RPMI7951 (cell line): Measurements from ENCODE around the gene EFNA2. TPM values are rescaled to one million over a fixed set of nuclear protein-coding genes. Genes with fewer than 3 reads are reported as not detected.
A peak's percentile ranks its signal among the peaks of the same experiment; 100 is the strongest.

Experiments
- DNase-seq: peaks from one replicate; pipeline ENCODE4 v3.0.0-alpha.2; 2012; ENCODE audit warnings: low read depth
- total RNA-seq: library from RNA; depleted of rRNA; stranded (reverse); fragments of >200 nt; shearing (Covaris generic); gene quantifications from 2 replicates; pipeline ENCODE4 v1.2.3, GENCODE V29; 2014

The EFNA2 gene
- total RNA-seq, 1 experiment from 2014 or later: not detected

DNA sequence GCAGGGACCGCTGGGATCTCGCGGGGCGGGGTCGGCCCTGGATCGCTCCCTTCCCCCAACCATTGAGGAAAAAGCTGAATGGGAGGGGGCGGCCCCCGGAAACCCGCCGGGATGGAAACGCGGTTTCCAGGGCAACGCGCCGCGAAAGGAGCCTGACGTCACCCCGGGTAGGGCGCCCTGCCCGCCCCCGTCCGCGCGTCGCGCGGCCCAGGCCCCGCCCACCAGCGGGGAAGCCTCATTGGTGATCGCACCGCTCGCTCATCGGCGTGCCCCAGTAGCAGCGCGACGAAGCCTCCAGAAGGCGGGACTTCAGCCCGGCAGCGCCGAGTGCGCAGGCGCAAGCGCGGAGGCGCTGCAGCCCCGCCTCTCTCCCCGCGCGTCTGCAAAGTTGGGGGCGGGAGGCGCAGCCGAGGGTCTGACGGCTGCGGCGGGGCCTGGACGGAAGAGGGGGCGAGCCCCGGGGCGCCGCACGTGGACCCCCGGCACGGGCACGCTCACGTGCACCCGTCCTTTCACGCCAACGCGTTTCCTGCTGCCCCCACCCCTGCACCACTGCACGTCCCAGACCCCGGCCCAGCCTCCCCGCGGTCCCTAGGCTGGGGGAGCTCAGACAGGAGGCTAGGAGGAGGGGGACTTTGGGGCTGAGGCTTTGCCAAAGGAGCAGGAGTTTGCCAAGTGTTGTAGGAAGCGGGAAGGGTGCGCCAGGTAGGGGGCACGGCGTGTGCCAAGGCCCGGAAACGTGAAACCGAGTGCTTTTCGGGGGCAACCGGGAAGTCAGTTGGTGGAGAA is 24.7 kb upstream of the EFNA2 start:
- DNase-seq: peak; percentile 92

DNA sequence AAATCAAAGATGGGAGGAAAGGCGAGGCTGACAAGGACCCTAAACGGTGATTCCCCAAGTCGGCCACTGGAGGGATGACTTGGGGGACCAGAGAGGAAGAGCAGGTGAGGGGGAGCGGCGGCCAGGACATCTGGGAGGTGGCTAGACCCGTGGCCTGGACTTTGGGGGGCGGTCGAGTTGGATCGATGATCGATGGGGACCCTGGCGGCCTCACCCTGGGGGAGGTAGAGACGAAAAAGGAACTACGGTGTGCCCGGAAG is 24.2 kb upstream of the EFNA2 start:
- DNase-seq: no peak

DNA sequence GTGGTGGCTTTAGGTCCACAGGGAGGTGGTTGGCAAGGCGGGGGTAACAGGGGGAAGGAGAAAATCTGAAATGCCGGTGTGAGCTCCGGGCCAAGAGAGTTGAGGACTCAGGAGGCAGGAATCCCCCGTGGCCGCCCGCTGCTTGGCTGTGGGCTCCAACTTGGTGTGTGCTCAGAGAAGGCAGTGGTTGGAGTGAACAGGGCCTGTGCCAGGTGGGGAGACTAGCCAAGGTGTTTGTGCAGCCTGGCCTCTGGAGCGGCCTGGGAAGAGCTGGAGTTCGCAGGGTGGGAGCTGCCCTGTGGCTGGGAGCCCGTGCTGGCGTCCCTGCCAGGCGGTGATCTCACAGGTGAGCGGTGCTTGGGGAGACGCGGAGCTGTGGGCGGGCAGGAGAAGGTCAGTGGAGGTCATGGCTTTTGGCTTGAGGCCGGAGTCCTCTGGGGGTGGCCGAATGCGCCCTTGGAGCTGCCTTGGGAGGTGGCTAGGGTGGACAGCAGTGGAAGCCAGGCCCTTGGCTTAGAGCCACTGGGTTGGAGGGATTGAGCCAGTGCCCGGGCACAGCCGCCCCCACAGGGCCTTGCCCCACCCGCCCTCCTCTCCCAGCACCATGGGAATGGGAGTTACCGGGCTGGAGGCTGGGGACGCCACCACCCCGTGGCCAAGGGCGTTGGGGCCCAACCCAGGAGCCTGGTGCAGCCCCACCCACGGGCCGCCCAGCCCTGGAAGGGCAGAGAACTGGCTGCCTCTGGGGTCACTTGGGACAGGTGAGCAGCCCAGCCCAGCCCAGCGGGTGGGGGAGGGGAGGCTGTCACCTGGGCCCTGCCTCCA is 23.7 kb upstream of the EFNA2 start:
- DNase-seq: peak; percentile 60

DNA sequence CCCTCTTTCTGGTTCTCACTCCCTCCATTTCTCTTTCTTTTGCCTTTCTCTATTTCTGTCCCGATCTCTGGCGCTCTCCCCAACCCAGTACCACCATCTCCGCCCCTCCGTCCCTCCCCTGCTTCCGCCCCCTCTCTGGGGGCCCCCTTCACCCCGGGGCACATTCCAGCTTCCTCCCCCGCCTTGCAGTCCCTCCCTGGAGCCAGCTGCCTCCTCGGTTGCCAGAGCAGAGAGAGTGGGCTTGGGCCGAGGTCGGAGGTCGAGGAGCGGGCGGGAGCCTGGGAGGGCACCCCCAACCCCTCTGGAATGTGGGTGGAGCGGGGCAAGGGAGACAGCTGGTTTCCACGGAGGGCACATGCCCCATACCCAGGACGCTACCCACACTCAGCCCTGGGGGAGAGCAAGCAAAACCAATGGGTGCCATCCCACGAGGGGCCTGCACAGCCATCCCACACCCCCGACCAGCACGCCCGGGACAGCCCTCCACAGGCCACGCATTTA is 23.0 kb upstream of the EFNA2 start:
- peak; percentile 63 for DNase-seq

DNA sequence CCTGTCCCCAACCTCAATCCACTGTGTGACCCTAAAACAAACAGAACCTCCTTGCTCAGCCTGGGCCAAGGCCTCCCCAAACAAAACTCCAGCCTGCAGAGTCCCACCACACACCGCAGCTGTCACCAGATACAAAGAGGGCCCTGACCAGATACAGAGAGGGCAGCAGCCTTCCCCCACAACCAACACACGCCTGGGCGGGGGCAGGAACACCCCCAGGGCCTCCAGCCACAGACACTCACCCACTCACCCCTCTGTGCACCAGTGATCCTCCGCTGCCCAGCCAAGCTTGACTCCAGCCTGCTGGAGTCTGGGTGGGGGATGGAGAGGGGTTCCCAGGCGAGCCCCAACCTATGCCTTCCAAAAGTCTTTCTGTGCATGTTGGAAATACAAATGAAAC is 22.5 kb upstream of the EFNA2 start:
- peak; percentile 55 for DNase-seq

DNA sequence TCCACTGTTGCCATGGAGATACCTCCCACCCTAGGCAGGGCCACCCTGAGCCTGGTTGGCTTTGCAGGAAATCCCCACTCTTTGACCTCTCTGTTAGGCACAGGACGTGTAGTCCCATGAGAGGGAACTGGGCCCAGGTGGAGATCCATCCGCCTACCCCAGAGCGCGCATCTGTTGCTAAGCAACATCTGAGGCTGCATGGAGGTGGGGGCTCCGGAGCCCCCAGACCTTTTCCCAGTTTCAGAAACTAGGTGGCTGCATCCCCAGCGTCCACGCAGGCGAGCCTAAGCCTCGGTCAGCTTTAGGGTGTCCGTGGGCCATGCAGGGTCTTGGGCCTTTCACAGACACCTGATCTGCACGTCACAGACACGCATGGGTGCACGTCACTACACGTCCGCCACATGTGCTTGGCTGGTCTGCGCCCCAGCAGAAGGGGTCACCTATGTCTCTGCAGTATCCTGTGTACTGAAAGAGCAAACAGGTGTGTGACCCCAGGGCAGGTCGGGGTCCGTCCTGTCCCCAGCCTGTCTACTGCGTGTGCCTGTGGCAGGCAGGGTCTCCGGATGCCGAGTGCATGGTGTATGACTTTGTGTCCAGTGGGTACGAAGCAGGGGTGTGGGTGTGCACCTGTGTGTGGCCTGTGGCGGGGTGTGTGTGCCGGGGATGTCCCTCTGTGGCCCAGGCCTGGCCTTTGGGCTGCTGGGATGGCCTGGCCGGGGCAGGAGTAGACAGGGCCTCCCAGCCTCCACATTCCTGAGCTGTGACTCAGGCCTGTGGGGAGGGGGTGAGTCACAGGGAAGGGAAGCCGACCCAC is 20.7 kb upstream of the EFNA2 start:
- DNase-seq: peak; percentile 97

DNA sequence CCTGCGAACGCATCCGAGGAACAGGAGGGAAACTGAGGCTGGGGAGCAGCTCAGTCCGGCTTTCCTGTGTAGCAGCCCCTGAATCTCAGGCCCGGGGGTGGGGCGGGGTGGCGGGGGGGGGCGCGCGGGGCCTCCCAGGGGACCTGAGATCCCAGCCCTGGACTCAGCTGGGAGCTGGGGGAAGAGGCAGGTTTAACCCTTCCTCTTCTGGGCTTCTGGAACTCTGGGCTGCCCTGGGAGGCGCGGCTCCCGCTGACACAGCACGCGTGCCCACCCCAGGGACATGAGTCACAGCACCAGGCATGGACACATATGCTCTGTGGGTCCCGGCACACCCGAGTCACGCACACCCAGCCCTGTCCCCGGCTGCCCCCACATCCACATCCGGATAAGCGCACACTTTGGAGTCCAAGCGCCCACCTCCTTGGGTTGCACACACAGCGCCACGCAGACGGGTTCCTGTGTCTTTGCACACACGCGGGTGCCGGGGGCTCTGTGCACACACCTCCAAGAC is 20.0 kb upstream of the EFNA2 start:
- DNase-seq: peak; percentile 99

DNA sequence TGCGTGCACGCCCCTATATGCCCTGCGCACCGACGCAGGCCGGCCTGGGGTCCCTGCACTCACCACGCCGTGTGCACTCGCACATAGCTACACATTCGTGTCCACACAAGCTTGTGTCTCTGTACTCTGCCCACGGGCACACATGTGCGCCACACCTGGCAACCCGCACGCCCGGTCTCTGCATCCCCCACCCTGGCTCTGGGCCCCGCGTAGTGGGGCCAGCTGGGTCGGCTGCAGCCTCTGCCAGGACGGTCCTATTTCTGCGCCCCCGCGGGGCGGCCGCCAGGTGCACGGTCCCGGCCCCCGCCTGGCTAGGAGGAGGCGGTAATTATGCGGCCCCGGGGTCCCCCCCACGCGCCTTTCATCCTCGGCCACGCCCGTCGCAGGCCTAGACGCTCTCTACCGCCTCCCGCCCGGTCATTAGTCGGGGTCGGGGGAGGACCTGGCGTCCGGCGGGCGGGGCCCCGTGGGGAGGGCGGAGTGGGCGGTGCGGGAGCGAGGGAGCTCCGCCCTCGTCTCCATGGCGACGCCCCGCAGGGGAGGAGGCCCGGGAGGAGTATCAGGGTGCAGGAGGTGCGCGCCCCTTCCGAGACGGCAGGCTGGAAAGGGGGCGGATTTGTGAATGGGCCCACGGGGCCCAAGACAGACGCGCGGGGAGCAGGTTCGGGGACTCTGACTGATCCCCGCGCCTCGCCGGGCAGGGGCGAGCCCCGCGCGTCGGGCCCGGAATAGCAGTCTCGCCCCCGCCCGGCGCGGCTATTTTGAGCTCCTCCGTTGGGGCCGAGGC is 19.4 kb upstream of the EFNA2 start:
- DNase-seq: peak; percentile 96

DNA sequence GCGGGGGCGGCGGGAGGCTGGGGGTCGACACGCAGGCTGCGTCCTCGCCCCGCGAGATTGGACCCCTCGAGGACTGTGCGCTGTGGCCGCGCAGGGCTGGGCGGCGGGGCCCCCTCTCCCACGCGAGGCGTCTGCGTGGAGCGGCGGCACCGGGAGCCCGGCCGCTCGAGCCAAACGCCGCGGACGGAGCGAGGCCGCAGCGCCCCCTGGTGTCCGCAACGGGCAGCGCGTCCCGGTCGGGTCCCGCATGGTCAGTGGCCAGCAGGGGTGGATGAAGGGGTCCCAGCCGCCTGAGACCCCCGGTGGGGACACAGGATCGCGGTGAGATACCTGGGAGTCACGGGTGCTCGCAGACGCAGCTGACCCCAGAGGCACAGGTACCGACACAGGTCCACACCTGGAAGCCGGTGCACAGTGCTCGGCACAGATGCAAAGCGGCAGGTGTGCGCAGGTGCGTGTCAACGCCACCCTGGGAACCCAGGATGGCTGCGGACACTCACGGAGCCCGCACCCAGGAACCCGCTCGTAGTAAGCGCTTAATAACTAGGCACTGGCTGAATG is 18.7 kb upstream of the EFNA2 start:
- DNase-seq: peak; percentile 58

DNA sequence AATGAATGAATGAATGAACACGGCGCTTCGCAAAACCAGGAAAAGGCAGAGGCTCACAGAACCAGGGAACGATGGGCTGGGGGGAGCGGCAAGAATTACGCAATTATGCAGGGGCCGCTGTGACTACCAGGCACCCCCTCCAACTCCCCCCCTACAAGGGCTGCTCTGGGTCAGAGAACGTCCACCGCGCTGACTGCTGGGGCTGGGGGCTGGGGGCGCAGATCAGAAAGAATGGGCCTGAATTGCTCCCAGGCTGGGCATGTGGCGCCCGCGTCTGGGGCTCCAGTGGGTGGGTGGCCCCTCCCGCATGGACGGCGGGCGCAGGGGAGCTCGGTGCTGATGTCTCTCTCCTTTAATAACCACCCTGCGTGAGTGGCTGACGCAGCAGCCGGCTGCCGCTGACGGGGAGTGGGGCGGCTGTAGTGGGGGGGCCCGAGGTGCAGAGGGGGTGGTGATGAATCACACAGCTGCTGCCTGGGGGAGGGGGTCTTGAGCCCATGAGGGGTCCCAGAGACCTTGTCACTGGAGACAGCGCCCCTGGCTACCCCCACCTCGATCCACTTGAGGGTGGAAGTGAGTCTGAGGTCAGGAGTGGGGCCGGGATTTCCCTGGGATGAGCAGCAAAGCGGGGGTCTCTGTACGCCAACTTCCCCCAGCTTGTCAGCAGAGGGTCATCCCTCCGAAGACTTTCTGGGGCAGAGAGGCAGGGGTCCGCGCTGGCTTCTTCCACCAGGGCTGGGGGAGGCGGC is 18.0 kb upstream of the EFNA2 start:
- no peak for DNase-seq

DNA sequence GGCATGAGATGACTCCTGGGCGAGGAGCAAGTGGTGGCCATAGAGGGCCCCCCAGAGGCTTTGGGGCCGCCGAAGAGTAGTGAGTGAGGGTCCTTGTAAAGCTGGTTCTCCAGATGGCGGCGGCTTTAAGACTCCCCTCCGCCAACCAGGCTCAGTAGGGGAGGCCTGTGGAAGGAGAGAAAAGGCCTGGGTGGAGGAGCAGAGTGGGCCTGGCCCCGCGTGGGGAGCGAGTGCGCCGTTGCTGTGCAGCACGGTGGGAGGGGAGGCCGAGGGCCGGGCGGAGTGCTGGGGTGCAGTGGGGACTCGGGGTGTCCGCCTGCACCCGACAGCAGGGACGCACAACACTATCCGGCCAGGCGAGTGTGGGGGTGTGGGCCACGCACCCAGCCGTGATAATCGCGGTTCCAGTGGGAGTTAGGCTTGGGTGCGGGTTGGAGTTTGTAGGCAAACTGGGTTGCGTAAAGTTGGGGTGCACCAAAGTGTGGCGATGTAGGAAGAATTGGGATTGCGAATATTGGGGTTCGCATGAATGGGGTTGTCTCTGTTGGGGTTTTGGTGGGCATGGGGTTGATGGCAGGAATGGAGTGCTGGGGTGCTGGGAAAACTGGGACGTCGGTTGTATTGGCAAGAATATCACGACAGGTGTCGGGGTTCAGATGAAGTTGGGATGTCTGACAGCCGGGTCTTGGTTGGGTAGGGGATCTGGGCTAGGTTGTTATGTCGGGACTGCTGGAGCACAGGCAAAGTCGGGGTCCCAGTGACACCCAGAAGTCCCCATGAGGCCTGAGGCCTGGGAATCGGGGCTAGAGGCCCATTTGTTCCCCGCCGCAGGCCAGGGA is 17.2 kb upstream of the EFNA2 start:
- no peak for DNase-seq

DNA sequence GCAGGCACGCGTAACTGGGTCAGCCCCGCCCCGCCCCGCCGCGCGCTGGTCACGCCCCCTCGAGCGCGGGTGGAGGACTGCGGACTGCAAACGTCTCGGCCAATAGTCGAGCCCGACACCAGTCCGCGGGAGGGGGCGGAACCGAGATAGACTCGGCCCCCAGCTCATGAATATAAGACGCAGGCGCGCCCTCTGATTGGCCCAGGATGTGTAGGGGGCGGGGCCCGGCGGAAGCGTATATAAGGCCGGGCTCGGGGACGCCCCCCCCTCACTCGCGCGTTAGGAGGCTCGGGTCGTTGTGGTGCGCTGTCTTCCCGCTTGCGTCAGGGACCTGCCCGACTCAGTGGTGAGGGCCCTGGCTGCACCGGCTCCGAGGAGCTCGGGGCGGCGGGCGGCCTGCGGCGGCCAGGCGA is 16.6 kb upstream of the EFNA2 start, which contains the start of gene CIRBP:
TSS of gene CIRBP (plus strand) at position 268 of the 413 bp plus-strand sequence. CDS start 1,602 bp downstream, outside the sequence.
- DNase-seq: peak; percentile 98

DNA sequence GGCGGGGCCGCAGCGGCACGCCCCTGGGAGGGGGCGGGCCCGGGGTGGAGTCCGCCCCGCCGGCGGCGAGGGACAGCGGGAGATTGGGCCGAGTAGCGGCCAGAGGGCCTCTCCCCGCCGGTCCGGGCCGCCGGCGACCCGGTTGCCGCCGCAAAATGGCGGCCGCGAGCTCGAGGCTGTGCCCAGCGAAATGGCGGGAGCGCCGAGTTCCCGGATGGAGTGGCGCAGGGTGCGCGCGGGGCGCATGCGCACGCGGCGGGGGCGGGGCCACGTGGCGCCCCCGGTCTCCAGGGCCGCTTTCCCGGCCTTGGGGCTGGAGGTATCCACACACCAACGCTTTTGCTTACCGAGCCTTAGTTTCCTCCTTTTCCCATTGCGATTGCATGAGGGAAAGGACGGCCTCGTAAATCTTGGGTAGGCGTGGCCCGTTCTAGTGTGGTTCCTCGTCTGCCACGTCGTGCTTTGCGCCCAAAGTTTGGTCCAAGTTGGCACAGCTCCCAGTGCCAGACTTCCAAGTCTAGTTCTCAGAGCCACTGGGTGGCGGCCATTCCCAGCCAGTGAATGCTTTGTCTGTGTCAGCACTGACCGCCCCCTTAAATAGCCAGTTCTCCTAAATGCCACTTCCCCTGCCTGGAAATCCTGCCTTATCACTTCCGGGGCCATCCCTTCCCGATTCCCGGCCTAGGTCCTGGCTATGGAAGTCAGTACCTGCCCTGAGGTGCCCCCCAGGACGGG is 16.0 kb upstream of the EFNA2 start:
- DNase-seq: peak; percentile 92

DNA sequence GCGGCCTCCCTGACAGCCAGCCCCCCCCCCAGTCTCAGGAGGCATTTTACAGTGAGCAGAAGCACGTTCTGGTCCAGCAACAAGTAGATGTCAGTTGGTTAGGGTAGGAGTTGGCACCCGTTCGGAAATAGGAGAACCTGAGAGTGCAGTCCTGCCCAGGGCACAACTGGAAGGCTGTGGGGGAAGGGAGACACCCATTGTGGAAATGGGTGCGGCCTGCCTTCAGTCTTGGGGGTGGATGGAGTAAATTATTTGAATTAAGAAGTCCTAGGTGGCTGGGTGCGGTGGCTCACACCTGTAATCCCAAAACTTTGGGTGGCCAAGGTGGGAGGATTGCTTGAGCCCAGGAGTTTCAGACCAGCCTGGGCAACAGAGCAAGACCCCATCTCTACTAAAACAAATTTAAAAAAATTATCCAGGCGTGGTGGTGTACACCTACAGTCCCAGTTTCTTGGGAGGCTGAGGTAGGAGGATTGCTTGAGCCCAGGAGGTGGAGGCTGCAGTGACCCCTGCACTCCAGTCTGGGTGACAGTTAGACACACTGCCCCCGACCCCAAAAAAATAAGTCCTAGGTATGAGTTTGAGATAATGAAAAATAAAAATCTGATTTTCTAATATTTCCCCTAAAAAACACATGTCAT is 15.3 kb upstream of the EFNA2 start:
- DNase-seq: no peak

DNA sequence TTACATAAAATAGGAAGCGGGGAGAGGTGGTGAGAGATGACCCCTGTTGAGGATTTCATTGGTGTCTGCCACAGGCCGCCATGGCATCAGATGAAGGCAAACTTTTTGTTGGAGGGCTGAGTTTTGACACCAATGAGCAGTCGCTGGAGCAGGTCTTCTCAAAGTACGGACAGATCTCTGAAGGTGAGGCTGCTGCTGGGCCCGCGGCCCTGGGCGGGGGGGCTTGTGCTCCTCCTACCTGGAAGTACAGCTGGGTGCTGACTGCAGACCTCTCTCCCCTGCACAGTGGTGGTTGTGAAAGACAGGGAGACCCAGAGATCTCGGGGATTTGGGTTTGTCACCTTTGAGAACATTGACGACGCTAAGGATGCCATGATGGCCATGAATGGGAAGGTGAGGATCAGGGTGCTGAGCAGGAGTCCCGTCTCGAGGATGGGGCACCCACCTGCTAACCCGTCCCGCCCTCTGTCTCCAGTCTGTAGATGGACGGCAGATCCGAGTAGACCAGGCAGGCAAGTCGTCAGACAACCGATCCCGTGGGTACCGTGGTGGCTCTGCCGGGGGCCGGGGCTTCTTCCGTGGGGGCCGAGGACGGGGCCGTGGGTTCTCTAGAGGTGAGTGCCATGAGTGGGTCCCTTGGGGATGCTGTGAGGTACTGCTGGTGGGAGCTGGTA is 14.7 kb upstream of the EFNA2 start:
- DNase-seq: no peak

DNA sequence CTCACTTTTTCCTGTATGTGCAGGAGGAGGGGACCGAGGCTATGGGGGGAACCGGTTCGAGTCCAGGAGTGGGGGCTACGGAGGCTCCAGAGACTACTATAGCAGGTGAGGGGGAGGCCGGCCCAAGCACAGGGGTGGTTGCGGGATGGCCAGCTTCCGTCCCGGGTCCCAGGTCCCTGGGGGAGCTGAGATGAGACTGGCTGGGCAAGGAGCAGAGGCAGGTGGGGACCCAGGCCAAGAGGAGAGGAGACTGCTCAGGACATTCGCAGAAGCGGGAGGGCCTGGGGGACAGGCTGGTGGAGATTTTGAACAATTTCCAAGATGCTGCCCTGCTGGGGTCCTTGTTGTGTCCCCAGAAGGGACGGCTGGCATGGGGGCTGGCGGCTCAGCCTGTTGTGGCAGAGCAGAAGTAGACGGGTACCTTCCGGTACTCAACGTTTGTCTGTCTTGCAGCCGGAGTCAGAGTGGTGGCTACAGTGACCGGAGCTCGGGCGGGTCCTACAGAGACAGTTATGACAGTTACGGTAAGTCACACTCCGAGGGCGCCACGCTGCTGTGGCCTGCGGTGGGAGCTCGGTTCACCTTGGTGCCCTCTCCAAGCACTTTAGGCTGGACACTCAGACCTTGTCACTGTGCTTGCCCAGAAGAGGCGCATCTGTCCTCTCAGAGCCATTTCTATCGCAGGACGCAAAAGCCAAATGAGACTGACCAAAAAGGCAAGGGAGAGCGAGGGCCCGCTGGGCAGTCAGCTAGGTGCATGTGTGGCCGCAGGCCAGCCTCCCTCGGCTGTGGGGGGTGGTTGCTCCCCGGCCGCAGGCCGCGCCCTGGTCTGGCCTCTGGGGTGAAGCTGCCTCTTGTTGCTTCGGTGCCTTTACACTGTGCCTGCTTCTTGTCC is 13.9 kb upstream of the EFNA2 start:
- no peak for DNase-seq
